GM10248 (cell line): ENCODE results near the gene CAMK4.

Experiments used
- CTCF ChIA-PET: fragments of 300-600 bp; sonication (Branson Sonifier 250); formaldehyde crosslinking; extraction: SDS; loops from one replicate; lab custom pipeline; 2021; ENCODE audit warnings: antibody characterized with exemption; lab: Yijun Ruan, JAX
- POLR2A ChIA-PET: fragments of 350-650 bp; sonication (Branson Sonifier 250); formaldehyde crosslinking; extraction: SDS; loops from one replicate; lab custom pipeline; 2020; ENCODE audit warnings: antibody characterized with exemption; lab: Yijun Ruan, JAX
- DNase-seq: peaks from one replicate; pipeline ENCODE4 v3.0.0; 2012; ENCODE audit errors: extremely low spot score
- CTCF ChIP-seq: IDR thresholded peaks from 2 replicates; pipeline ENCODE4 v1.5.1; 2012; ENCODE audit warnings: mild to moderate bottlenecking, low read depth; ENCODE audit errors: extremely low read depth, missing control alignments, control extremely low read depth

Gene CAMK4

DNA sequence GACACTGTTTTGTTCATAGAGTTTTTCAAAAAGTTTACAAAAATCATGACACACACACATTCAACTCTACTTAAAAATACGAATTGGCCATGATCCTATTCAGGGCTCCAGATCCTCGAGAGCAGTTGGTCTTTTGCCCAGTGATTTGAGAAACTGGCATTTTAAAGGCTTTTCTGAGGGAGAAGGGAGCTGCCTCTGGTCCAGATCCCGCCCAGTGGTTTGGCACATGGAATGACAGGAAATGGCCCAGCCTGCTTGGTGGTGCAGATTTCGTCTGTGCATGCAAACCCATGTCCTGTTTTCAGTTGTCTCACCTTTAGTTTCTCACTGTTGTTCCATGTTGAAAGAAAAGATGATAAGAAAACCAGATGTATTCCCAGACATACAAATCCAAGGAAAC is 3.6 kb downstream of the CAMK4 start:
- DNase-seq: no peak
- TF ChIP-seq CTCF: no peak
- POLR2A ChIA-PET: no interaction called here
- CTCF ChIA-PET: interaction anchor here (1.6 to 9.6 kb wide), 4 partner anchors 10 to 51 kb away, joined by 4 to 78 read pairs (median 16); no protein-coding TSS in a partner anchor

DNA sequence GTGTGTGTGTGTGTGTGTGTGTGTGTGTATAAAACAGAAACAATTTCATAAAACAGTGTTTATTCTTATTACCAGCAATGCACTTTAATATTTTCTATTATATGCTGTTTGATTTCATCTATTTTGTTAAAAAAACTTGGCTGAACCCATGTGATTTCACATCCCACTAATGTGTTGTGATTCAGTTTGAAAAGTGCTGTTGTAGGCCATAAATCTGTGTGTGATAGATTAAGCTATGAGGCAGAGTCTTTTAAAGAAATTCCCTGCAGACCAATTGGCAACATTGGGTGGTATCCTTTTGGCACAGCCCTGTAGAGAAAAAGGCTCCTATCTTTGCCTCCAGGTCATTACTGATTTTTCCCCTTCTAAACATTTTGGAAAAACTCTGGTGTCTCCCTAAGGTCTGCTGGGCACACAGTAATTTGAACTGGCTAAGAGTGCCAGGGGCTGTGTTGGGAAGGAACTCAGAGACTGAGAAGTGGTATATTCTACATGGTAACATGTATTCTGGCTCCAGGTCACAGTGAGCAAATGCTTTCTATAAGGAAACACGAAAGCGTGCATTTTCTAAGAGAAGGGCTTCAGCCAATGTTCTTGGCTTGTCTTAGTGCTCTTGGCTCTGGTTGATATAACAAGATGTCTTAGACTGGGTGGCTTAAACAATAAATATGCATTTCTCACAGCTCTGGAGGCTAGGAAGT is 4.5 kb downstream of the CAMK4 start:
- no peak for TF ChIP-seq CTCF
- DNase-seq: no peak
- ChIA-PET CTCF (interaction anchor here (1.1 to 9.6 kb wide), 4 partner anchors 9 to 69 kb away, joined by 3 to 78 read pairs (median 22); no protein-coding TSS in a partner anchor), POLR2A (no interaction called here)

DNA sequence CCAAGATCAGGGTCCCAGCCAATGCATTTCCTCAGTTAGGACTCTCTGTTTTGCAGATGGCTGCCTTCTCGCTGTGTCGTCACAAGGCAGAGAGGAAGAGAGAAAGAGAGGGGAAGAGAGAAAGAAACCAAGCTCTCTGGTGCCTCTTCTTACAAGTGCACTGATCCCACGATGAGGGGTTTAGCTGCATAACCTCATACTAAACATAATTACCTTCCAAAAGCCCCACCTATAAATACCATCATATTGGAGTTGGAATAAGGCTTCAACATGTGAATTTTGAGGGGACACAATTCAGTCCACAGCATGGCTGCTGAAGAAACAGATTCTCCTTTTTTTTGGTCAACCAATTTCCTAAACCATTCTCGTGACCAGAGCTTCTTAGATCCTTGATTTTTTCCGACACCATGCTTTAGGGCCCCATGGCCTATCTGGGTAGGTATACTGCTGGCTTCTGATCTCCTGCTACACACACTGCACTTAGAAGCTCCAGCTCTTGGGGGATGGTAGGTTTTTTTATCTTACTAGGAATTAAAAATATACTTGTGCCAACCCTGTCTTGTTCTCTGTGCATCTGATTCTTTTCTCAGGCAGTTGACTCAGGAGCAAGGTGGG is 5.1 kb downstream of the CAMK4 start:
- POLR2A ChIA-PET: no interaction called here
- no peak for DNase-seq
- no peak for TF ChIP-seq CTCF
- CTCF ChIA-PET: interaction anchor here (1.1 to 9.6 kb wide), 4 partner anchors 9 to 70 kb away, joined by 3 to 78 read pairs (median 22); no protein-coding TSS in a partner anchor

GRCh38 chr5:111229871-111230810 is 6.0 kb downstream of the CAMK4 start:
- CTCF ChIA-PET: interaction anchor here (1.1 to 9.6 kb wide), 6 partner anchors 8 to 71 kb away, joined by 3 to 78 read pairs (median 12); no protein-coding TSS in a partner anchor
- TF ChIP-seq CTCF: no peak
- DNase-seq: no peak
- POLR2A ChIA-PET: interaction anchor here (1.0 kb wide), 1 partner anchor 25 kb away, joined by 4 read pairs; no protein-coding TSS in a partner anchor

DNA sequence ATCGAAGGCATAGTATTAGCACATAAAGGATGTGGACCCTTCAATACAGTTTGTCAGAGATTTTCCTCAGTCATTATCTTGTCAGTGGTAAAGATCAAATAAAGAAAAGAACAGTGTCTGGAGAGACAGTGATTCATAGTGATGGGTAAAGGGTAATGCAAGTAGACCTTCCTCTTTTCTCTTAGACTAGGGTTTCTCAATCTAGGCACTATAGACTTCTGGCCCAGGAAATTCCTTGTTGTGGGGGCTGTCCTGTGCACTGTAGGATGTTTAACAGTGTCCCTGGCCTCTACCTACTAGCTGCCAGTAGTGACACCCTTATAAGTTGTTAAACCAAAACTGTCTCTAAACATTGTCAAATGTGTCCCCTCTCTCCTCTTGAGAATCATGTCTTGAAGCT is 6.9 kb downstream of the CAMK4 start:
- no peak for TF ChIP-seq CTCF
- CTCF ChIA-PET: interaction anchor here (1.7 to 9.6 kb wide), 5 partner anchors 7 to 47 kb away, joined by 3 to 78 read pairs (median 18); no protein-coding TSS in a partner anchor

More for the DNA sequence above, 6.9 kb downstream of the CAMK4 start:
- DNase-seq: no peak
- POLR2A ChIA-PET: interaction anchor here (1.0 kb wide), 1 partner anchor 24 kb away, joined by 4 read pairs; no protein-coding TSS in a partner anchor
